IPS-NIHi11 (cell line): Measurements from ENCODE around the gene MEGF8.
A peak's percentile ranks its signal among the peaks of the same experiment; 100 is the strongest.
"Not testable (repeated sequence)": the region's sequence is repeated elsewhere in the genome, so short reads cannot be mapped to it uniquely, and the experiment has no call there.

ENCODE experiments used
- DNase-seq: peaks from one replicate; pipeline ENCODE4 v3.0.0; 2012; ENCODE audit warnings: mixed read lengths, low spot score

Gene MEGF8

GRCh38 chr19:42330241-42330711, 4.8 kb downstream of the MEGF8 start:
- DNase-seq = no peak

GRCh38 chr19:42331333-42331732, 5.9 kb downstream of the MEGF8 start:
- DNase-seq = not testable (repeated sequence)

GRCh38 chr19:42332059-42332458, 6.6 kb downstream of the MEGF8 start:
- no peak for DNase-seq

GRCh38 chr19:42333018-42333417, 7.6 kb downstream of the MEGF8 start:
- DNase-seq = no peak

GRCh38 chr19:42333975-42334696, 8.7 kb downstream of the MEGF8 start:
- DNase-seq = no peak

- DNase-seq = no peak
Observed at GRCh38 chr19:42334697-42335373, 9.4 kb downstream of the MEGF8 start.

GRCh38 chr19:42335374-42335936, 10.0 kb downstream of the MEGF8 start:
- no peak for DNase-seq

GRCh38 chr19:42335971-42336370, 10.5 kb downstream of the MEGF8 start:
- no peak for DNase-seq

- not testable (repeated sequence) for DNase-seq
Observed at GRCh38 chr19:42339126-42339860, 13.9 kb downstream of the MEGF8 start.

- not testable (repeated sequence) for DNase-seq
Observed at GRCh38 chr19:42339922-42340321, 14.5 kb downstream of the MEGF8 start.

GRCh38 chr19:42343344-42344110, 18.1 kb downstream of the MEGF8 start:
- peak; percentile 77 for DNase-seq

- DNase-seq = no peak
Observed at GRCh38 chr19:42344336-42344893, 19.0 kb downstream of the MEGF8 start.

- DNase-seq = no peak
Observed at GRCh38 chr19:42345191-42345812, 19.9 kb downstream of the MEGF8 start.

- no peak for DNase-seq
Observed at GRCh38 chr19:42348211-42348610, 22.8 kb downstream of the MEGF8 start.

- DNase-seq = no peak
Observed at GRCh38 chr19:42349378-42350107, 24.1 kb downstream of the MEGF8 start.

- no peak for DNase-seq
Observed at GRCh38 chr19:42350417-42350816, 25.0 kb downstream of the MEGF8 start.

GRCh38 chr19:42351079-42351735, 25.8 kb downstream of the MEGF8 start:
- DNase-seq = no peak

GRCh38 chr19:42352301-42353259, 27.1 kb downstream of the MEGF8 start:
- no peak for DNase-seq
